HUES48 (cell line): ENCODE results near the gene SNX1.
"Not testable (repeated sequence)": the region's sequence is repeated elsewhere in the genome, so short reads cannot be mapped to it uniquely, and the experiment has no call there.

ENCODE experiments used
- H3K27ac ChIP-seq: one replicate; pipeline ENCODE4 v1.7.0; 2013; ENCODE audit warnings: low read depth, low read length, inconsistent platforms
- H3K27me3 ChIP-seq: 2 replicates; pipeline ENCODE4 v1.6.1; 2013; ENCODE audit warnings: mild to moderate bottlenecking, low read length; ENCODE audit not compliant: control insufficient read depth, insufficient read depth
- H3K36me3 ChIP-seq: 2 replicates; pipeline ENCODE4 v1.6.1; 2013; ENCODE audit warnings: low read length; ENCODE audit not compliant: control insufficient read depth, insufficient read depth
- H3K4me1 ChIP-seq: 2 replicates; pipeline ENCODE4 v1.6.1; 2013; ENCODE audit warnings: mild to moderate bottlenecking, low read length; ENCODE audit not compliant: control insufficient read depth, insufficient read depth
- H3K4me3 ChIP-seq: 2 replicates; pipeline ENCODE4 v1.5.1; 2013; ENCODE audit warnings: mild to moderate bottlenecking, low read depth, low read length
- H3K9ac ChIP-seq: 2 replicates; pipeline ENCODE4 v1.6.1; 2013; ENCODE audit warnings: mild to moderate bottlenecking, low read depth, low read length, moderate library complexity
- H3K9me3 ChIP-seq: 2 replicates; pipeline ENCODE4 v1.6.1; 2013; ENCODE audit warnings: low read length; ENCODE audit not compliant: control insufficient read depth, insufficient read depth

SNX1 gene

GRCh38 chr15:64059104-64059503 is 36.7 kb upstream of the SNX1 start:
- not testable (repeated sequence) for H3K4me1 ChIP-seq, H3K9me3 ChIP-seq, H3K27ac ChIP-seq, H3K4me3 ChIP-seq, H3K27me3 ChIP-seq, H3K9ac ChIP-seq, H3K36me3 ChIP-seq

GRCh38 chr15:64060716-64061115 is 35.1 kb upstream of the SNX1 start:
- H3K27me3 ChIP-seq: no peaks in the 10 kb centered on the region
- no peak overlapping the region for H3K4me3 ChIP-seq
- no peaks in the 10 kb centered on the region for H3K36me3 ChIP-seq
- no peak overlapping the region for H3K27ac ChIP-seq
- no peaks in the 10 kb centered on the region for H3K9me3 ChIP-seq
- no peak overlapping the region for H3K9ac ChIP-seq
- no peaks in the 10 kb centered on the region for H3K4me1 ChIP-seq

- H3K9me3 ChIP-seq: no peaks in the 10 kb centered on the region
- H3K27me3 ChIP-seq: no peaks in the 10 kb centered on the region
- no peaks in the 10 kb centered on the region for H3K4me1 ChIP-seq
- H3K36me3 ChIP-seq: peaks cover 4% of the 10 kb centered on the region
- H3K9ac ChIP-seq: no peak overlapping the region
- H3K4me3 ChIP-seq: no peak overlapping the region
- H3K27ac ChIP-seq: no peak overlapping the region
These were observed 29.3 kb upstream of the SNX1 start for GRCh38 chr15:64066451-64066850.

GRCh38 chr15:64067564-64068030 is 28.2 kb upstream of the SNX1 start:
- Histone ChIP-seq H3K36me3 (peaks cover 15% of the 10 kb centered on the region), H3K4me1 (no peaks in the 10 kb centered on the region), H3K27me3 (no peaks in the 10 kb centered on the region), H3K27ac (no peak overlapping the region), H3K9ac (no peak overlapping the region), H3K4me3 (no peak overlapping the region), H3K9me3 (no peaks in the 10 kb centered on the region)

- no peaks in the 10 kb centered on the region for H3K9me3 ChIP-seq
- no peaks in the 10 kb centered on the region for H3K27me3 ChIP-seq
- H3K36me3 ChIP-seq: peaks cover 21% of the 10 kb centered on the region
- no peak overlapping the region for H3K4me3 ChIP-seq
- no peaks in the 10 kb centered on the region for H3K4me1 ChIP-seq
- H3K9ac ChIP-seq: no peak overlapping the region
- H3K27ac ChIP-seq: no peak overlapping the region
These were observed 27.6 kb upstream of the SNX1 start for GRCh38 chr15:64068133-64068532.

GRCh38 chr15:64070106-64070505 is 25.7 kb upstream of the SNX1 start:
- no peaks in the 10 kb centered on the region for H3K9me3 ChIP-seq
- peaks cover 37% of the 10 kb centered on the region for H3K36me3 ChIP-seq
- H3K27ac ChIP-seq: no peak overlapping the region
- no peak overlapping the region for H3K4me3 ChIP-seq
- no peaks in the 10 kb centered on the region for H3K4me1 ChIP-seq
- no peaks in the 10 kb centered on the region for H3K27me3 ChIP-seq
- H3K9ac ChIP-seq: no peak overlapping the region

- Histone ChIP-seq H3K4me3 (no peak overlapping the region), H3K9ac (no peak overlapping the region), H3K4me1 (no peaks in the 10 kb centered on the region), H3K27ac (no peak overlapping the region), H3K36me3 (peaks cover 41% of the 10 kb centered on the region), H3K27me3 (no peaks in the 10 kb centered on the region), H3K9me3 (no peaks in the 10 kb centered on the region)
These were observed 24.6 kb upstream of the SNX1 start for GRCh38 chr15:64070965-64071851.

GRCh38 chr15:64071931-64072765 is 23.6 kb upstream of the SNX1 start:
- Histone ChIP-seq H3K27ac (no peak overlapping the region), H3K9me3 (no peaks in the 10 kb centered on the region), H3K4me1 (no peaks in the 10 kb centered on the region), H3K36me3 (peaks cover 41% of the 10 kb centered on the region), H3K4me3 (no peak overlapping the region), H3K27me3 (no peaks in the 10 kb centered on the region), H3K9ac (no peak overlapping the region)

- H3K27ac ChIP-seq: no peak overlapping the region
- H3K4me1 ChIP-seq: no peaks in the 10 kb centered on the region
- no peaks in the 10 kb centered on the region for H3K9me3 ChIP-seq
- no peaks in the 10 kb centered on the region for H3K27me3 ChIP-seq
- no peak overlapping the region for H3K9ac ChIP-seq
- H3K4me3 ChIP-seq: no peak overlapping the region
- peaks cover 44% of the 10 kb centered on the region for H3K36me3 ChIP-seq
These were observed 23.0 kb upstream of the SNX1 start for GRCh38 chr15:64072812-64073211.

GRCh38 chr15:64073496-64073895 is 22.3 kb upstream of the SNX1 start:
- H3K36me3 ChIP-seq: peaks cover 45% of the 10 kb centered on the region
- not testable (repeated sequence) for H3K4me3 ChIP-seq, H3K9ac ChIP-seq, H3K27me3 ChIP-seq, H3K4me1 ChIP-seq, H3K9me3 ChIP-seq, H3K27ac ChIP-seq

- no peak overlapping the region for H3K9ac ChIP-seq
- no peaks in the 10 kb centered on the region for H3K27me3 ChIP-seq
- H3K9me3 ChIP-seq: no peaks in the 10 kb centered on the region
- no peaks in the 10 kb centered on the region for H3K4me1 ChIP-seq
- H3K36me3 ChIP-seq: peaks cover 23% of the 10 kb centered on the region
- no peak overlapping the region for H3K4me3 ChIP-seq
- H3K27ac ChIP-seq: no peak overlapping the region
These were observed 13.0 kb upstream of the SNX1 start for GRCh38 chr15:64082757-64083156.
